ENCODE results near the gene TMEM150A.

DNA sequence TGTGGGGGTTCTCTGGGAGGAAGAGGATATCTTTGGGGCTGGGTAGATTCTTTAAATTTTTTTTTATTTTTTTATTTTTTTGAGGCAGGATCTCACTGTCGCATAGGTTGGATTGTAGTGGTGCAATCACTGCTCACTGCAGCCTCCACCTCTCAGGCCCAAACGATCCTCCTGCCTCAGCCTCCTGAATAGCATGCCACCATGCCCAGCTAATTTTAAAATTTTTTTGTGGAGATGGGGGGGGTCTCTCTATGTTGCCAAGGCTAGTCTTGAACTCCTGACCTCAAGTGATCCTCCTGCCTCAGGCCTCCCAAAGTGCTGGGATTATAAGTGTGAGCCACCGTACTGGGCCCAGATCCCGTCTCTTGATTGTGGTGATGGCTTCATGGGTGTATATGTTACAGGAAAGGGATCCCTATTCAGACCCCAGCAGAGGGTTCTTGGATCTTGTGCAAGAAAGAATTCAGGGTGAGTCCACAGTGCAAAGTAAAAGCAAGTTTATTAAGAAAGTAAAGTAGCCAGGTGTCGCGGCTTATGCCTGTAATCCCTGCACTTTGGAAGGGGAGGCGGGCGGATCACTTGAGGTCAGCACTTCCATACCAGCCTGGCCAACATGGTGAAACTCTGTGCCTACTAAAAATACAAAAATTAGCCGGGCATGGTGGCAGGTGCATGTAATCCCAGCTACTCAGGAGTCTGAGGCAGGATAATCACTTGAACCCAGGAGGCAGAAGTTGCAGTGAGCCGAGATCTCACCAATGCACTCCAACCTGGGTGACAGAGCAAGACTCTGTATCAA is 11.4 kb upstream of the TMEM150A start:
- TF ChIP-seq, protein P1, sequence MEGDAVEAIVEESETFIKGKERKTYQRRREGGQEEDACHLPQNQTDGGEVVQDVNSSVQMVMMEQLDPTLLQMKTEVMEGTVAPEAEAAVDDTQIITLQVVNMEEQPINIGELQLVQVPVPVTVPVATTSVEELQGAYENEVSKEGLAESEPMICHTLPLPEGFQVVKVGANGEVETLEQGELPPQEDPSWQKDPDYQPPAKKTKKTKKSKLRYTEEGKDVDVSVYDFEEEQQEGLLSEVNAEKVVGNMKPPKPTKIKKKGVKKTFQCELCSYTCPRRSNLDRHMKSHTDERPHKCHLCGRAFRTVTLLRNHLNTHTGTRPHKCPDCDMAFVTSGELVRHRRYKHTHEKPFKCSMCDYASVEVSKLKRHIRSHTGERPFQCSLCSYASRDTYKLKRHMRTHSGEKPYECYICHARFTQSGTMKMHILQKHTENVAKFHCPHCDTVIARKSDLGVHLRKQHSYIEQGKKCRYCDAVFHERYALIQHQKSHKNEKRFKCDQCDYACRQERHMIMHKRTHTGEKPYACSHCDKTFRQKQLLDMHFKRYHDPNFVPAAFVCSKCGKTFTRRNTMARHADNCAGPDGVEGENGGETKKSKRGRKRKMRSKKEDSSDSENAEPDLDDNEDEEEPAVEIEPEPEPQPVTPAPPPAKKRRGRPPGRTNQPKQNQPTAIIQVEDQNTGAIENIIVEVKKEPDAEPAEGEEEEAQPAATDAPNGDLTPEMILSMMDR (IDR thresholded peaks at IDR 0.05; ENCODE audit: low read length), result no peak
- no peak for TF ChIP-seq EZH2 (IDR thresholded peaks at IDR 0.05; ENCODE audit: borderline replicate concordance, low read length)

All from OCI-LY1 (cell line).